ENCODE data around the gene PRCD.

DNA sequence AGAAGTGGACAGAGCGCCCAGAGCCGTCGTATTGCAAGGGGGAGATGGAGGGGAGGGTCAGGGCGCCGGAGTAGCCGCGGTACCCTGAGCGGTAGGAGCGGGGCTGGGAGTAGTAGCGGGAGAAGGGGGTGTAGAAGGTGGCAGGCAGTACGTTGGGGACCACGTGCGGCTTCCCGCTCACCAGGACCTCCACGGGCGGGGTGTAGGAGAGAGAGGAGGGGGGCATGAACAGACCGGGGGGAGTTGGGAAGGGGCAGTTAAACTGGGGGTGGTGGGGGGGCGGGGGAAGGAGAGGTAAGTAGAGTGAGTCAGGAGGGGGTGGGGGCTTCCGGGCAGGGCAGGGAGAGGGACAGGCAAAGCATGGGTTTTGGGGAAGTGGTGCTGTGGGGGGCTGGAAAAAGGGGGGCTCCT is 29.0 kb downstream of the PRCD start:
- TF ChIP-seq, protein P1, sequence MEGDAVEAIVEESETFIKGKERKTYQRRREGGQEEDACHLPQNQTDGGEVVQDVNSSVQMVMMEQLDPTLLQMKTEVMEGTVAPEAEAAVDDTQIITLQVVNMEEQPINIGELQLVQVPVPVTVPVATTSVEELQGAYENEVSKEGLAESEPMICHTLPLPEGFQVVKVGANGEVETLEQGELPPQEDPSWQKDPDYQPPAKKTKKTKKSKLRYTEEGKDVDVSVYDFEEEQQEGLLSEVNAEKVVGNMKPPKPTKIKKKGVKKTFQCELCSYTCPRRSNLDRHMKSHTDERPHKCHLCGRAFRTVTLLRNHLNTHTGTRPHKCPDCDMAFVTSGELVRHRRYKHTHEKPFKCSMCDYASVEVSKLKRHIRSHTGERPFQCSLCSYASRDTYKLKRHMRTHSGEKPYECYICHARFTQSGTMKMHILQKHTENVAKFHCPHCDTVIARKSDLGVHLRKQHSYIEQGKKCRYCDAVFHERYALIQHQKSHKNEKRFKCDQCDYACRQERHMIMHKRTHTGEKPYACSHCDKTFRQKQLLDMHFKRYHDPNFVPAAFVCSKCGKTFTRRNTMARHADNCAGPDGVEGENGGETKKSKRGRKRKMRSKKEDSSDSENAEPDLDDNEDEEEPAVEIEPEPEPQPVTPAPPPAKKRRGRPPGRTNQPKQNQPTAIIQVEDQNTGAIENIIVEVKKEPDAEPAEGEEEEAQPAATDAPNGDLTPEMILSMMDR (IDR thresholded peaks at IDR 0.05), result no peak
- no peak for TF ChIP-seq POLR2A (IDR thresholded peaks at IDR 0.05)

Measured in adrenal gland (tissue), 5 donors.